Caki2 (cell line): ENCODE data around the gene LTA. TPM values are rescaled to one million over a fixed set of nuclear protein-coding genes. Genes with fewer than 3 reads are reported as not detected.

Experiments used
- DNase-seq: peaks from one replicate; pipeline ENCODE4 v3.0.0-alpha.2; 2015; ENCODE audit warnings: low read depth
- in situ Hi-C: cut with HindIII; loops from 2 replicates; pipeline ENCODE4 v1.10.0; 2016; ENCODE audit warnings: low sequenced_read_pairs, low pct_unique_long_range_greater_than_20kb, mixed read lengths
- total RNA-seq: library from RNA; depleted of rRNA; stranded (reverse); fragments of >200 nt; shearing (Covaris generic); gene quantifications from 2 replicates; pipeline ENCODE4 v1.2.3, GENCODE V29; 2014; ENCODE audit warnings: low replicate concordance

Gene LTA
- total RNA-seq, 1 experiment from 2014 or later, result not detected

DNA sequence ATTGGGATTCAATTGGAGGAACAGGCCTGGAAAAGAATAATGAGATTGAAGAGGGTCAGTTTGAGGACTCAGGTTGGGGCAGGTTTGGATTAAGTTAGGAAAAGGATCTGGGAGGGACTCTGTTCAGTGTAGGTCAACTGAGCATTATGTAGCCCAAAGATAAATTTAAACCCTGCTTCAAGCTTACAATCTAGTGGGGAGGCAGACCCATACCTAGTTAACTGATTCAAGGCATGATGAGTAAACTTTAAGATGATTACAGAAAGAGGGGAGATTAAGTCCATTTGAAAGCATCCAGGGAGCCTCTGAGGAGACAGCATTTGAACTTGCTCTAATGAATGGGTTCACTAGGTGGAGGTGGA, 11.4 kb upstream of the LTA start:
- in situ Hi-C loops, result no loop called here
- no peak for DNase-seq

DNA sequence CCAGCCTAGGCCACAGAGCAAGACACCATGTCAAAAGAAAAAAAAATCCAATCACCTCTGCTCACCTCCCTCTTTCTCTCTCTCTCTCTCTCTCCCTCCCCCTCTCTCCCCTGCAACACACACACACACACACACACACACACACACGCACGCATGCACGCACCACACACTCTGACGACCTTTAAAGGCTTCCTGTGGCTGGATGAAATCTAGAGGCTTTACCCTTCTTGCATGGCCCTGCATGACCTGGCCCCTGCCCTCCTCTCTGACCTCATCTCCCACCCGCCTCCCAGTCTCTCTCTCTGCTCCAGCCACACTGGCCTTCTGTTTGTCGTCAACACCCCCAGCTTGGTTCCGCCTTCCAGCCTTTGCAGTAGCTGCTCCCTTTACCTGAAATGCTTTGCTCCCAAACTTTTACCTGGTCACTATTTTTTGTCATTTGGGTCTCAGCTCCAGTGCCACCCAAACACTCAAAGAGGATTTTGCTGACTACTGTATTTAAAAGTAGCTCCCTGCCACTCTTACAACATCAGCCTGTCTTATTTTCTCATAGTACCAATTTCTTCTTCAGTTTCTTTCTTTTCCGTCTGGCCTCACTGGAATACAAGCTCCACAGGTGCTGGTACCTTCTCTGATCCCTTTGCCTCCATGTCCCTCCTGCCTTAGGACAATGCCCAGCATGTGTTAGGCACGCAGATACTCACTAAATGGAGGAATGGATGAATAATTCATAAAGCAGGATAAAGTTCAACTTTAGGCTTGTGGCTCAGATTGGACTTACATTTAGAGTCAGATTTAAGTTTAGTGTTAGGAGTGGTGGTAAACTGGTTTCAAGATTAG, 4.3 kb upstream of the LTA start:
- in situ Hi-C loops, result no loop called here
- DNase-seq, result no peak

DNA sequence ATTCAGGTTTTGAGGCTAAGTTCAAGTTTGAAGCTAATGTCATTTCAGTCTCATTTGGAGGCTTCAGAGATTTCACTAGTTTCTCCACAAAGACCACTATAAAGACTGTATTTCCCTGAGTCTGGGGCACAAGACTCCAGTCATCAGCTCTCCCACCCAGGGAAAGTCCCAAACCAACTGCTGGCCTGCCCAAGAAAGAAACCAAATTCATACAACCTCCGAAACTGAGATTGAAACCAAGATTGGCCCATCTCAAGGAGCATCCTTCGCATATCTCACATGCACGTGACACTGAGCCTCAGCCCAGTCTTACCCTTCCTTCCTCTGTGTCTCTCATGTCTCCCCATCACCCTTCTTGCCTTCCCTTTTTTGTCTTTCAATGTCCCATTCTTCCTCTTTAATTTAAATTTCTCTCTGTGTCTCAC, 3.5 kb upstream of the LTA start:
- in situ Hi-C loops, result no loop called here
- no peak for DNase-seq

DNA sequence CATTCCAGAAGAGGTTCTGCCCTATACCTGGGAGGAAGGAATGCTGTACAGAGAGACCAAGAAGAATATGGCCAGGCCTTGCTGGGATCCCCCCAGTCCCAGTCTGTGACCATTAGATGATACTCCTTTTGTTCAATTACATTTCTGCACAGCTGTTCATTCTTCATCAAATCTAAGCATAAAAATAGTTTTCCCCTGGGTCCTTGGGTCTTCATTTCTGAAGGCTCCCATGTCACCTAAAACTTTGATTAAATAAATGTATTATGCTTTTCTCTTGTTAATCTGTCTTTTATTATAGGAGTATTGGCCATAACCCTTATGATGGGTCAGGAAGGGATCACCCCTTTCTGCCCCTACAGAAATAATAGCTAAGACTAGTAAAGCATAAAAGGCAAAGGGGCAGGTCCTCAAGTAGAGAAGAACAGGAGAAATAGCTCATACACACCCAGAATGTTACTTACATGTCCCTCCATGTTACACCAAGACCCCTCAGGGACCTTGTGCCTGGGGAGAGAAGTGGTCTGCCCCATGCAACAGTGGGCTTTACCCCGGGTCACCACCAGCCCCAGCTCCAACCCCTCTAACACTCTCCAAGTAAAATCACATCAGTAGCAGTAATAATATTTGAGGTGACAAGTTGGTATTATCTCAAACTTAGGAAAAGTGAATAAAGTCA, 2.1 kb upstream of the LTA start:
- in situ Hi-C loops, result no loop called here
- DNase-seq, result no peak

DNA sequence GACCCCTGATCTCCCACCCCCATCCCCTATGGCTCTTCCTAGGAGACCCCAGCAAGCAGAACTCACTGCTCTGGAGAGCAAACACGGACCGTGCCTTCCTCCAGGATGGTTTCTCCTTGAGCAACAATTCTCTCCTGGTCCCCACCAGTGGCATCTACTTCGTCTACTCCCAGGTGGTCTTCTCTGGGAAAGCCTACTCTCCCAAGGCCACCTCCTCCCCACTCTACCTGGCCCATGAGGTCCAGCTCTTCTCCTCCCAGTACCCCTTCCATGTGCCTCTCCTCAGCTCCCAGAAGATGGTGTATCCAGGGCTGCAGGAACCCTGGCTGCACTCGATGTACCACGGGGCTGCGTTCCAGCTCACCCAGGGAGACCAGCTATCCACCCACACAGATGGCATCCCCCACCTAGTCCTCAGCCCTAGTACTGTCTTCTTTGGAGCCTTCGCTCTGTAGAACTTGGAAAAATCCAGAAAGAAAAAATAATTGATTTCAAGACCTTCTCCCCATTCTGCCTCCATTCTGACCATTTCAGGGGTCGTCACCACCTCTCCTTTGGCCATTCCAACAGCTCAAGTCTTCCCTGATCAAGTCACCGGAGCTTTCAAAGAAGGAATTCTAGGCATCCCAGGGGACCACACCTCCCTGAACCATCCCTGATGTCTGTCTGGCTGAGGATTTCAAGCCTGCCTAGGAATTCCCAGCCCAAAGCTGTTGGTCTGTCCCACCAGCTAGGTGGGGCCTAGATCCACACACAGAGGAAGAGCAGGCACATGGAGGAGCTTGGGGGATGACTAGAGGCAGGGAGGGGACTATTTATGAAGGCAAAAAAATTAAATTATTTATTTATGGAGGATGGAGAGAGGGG, 1.4 kb downstream of the LTA start:
- DNase-seq, result no peak
- in situ Hi-C loops, result no loop called here

DNA sequence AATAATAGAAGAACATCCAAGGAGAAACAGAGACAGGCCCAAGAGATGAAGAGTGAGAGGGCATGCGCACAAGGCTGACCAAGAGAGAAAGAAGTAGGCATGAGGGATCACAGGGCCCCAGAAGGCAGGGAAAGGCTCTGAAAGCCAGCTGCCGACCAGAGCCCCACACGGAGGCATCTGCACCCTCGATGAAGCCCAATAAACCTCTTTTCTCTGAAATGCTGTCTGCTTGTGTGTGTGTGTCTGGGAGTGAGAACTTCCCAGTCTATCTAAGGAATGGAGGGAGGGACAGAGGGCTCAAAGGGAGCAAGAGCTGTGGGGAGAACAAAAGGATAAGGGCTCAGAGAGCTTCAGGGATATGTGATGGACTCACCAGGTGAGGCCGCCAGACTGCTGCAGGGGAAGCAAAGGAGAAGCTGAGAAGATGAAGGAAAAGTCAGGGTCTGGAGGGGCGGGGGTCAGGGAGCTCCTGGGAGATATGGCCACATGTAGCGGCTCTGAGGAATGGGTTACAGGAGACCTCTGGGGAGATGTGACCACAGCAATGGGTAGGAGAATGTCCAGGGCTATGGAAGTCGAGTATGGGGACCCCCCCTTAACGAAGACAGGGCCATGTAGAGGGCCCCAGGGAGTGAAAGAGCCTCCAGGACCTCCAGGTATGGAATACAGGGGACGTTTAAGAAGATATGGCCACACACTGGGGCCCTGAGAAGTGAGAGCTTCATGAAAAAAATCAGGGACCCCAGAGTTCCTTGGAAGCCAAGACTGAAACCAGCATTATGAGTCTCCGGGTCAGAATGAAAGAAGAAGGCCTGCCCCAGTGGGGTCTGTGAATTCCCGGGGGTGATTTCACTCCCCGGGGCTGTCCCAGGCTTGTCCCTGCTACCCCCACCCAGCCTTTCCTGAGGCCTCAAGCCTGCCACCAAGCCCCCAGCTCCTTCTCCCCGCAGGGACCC, 2.3 kb downstream of the LTA start:
- no peak for DNase-seq
- in situ Hi-C loops, result no loop called here

DNA sequence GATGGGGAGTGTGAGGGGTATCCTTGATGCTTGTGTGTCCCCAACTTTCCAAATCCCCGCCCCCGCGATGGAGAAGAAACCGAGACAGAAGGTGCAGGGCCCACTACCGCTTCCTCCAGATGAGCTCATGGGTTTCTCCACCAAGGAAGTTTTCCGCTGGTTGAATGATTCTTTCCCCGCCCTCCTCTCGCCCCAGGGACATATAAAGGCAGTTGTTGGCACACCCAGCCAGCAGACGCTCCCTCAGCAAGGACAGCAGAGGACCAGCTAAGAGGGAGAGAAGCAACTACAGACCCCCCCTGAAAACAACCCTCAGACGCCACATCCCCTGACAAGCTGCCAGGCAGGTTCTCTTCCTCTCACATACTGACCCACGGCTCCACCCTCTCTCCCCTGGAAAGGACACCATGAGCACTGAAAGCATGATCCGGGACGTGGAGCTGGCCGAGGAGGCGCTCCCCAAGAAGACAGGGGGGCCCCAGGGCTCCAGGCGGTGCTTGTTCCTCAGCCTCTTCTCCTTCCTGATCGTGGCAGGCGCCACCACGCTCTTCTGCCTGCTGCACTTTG, 3.3 kb downstream of the LTA start, which contains the start of gene TNF:
TNF (plus strand) TSS at position 231 of the 567 bp plus-strand sequence; CDS start at position 408, 177 bp downstream.
- DNase-seq, result peak; percentile 71
- in situ Hi-C loops, result no loop called here

DNA sequence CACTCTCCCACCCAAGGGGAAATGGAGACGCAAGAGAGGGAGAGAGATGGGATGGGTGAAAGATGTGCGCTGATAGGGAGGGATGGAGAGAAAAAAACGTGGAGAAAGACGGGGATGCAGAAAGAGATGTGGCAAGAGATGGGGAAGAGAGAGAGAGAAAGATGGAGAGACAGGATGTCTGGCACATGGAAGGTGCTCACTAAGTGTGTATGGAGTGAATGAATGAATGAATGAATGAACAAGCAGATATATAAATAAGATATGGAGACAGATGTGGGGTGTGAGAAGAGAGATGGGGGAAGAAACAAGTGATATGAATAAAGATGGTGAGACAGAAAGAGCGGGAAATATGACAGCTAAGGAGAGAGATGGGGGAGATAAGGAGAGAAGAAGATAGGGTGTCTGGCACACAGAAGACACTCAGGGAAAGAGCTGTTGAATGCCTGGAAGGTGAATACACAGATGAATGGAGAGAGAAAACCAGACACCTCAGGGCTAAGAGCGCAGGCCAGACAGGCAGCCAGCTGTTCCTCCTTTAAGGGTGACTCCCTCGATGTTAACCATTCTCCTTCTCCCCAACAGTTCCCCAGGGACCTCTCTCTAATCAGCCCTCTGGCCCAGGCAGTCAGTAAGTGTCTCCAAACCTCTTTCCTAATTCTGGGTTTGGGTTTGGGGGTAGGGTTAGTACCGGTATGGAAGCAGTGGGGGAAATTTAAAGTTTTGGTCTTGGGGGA, 4.0 kb downstream of the LTA start:
- DNase-seq, result no peak
- in situ Hi-C loops, result no loop called here

DNA sequence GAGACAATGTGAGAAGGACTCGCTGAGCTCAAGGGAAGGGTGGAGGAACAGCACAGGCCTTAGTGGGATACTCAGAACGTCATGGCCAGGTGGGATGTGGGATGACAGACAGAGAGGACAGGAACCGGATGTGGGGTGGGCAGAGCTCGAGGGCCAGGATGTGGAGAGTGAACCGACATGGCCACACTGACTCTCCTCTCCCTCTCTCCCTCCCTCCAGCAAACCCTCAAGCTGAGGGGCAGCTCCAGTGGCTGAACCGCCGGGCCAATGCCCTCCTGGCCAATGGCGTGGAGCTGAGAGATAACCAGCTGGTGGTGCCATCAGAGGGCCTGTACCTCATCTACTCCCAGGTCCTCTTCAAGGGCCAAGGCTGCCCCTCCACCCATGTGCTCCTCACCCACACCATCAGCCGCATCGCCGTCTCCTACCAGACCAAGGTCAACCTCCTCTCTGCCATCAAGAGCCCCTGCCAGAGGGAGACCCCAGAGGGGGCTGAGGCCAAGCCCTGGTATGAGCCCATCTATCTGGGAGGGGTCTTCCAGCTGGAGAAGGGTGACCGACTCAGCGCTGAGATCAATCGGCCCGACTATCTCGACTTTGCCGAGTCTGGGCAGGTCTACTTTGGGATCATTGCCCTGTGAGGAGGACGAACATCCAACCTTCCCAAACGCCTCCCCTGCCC, 4.9 kb downstream of the LTA start:
- in situ Hi-C loops, result no loop called here

DNA sequence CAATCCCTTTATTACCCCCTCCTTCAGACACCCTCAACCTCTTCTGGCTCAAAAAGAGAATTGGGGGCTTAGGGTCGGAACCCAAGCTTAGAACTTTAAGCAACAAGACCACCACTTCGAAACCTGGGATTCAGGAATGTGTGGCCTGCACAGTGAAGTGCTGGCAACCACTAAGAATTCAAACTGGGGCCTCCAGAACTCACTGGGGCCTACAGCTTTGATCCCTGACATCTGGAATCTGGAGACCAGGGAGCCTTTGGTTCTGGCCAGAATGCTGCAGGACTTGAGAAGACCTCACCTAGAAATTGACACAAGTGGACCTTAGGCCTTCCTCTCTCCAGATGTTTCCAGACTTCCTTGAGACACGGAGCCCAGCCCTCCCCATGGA, 5.5 kb downstream of the LTA start:
- no peak for DNase-seq
- in situ Hi-C loops, result no loop called here

More for the DNA sequence above, 4.9 kb downstream of the LTA start:
- no peak for DNase-seq

DNA sequence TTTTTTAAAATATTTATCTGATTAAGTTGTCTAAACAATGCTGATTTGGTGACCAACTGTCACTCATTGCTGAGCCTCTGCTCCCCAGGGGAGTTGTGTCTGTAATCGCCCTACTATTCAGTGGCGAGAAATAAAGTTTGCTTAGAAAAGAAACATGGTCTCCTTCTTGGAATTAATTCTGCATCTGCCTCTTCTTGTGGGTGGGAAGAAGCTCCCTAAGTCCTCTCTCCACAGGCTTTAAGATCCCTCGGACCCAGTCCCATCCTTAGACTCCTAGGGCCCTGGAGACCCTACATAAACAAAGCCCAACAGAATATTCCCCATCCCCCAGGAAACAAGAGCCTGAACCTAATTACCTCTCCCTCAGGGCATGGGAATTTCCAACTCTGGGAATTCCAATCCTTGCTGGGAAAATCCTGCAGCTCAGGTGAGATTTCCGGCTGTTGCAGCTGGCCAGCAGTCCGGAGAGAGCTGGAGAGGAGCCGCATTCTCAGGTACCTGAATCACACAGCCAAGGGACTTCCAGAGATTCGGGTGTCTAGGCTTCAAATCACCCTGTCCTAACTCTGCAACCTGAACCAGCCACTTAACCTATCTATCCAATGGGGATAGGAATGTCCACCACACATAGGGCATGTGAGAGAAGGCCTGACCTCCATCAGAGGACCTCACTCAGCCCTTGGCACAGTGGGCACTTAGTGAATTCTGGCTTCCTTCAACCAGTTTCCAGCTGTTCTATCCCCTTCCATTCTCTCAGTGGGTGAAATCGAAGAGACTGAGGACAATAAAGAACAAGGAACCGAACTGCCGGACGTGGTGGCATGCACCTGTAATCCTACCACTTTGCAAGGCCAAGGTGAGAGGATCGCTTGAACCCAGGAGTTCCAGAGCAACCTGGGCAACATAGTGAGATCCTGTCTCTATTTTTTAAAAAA, 6.4 kb downstream of the LTA start:
- DNase-seq, result peak; percentile 79
- in situ Hi-C loops, result no loop called here

DNA sequence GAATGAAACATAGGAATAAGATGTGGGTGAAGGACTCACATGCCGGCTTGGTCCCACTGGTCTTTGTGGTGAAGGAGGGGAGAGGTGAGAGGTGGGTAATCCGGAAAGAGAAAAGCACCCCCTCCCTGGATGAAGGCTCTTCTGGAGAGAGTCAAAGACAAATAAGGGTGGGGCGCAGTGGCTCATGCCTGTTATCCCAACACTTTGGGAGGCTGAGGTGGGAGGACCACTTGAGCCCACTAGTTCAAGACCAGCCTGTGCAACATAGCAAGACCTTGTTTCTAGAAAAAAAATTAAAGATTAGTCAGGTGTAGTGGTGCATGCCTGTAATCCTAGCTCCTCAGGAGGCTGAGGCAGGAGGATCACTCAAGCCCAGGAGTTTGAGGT, 7.0 kb downstream of the LTA start:
- in situ Hi-C loops, result no loop called here
- DNase-seq, result no peak

DNA sequence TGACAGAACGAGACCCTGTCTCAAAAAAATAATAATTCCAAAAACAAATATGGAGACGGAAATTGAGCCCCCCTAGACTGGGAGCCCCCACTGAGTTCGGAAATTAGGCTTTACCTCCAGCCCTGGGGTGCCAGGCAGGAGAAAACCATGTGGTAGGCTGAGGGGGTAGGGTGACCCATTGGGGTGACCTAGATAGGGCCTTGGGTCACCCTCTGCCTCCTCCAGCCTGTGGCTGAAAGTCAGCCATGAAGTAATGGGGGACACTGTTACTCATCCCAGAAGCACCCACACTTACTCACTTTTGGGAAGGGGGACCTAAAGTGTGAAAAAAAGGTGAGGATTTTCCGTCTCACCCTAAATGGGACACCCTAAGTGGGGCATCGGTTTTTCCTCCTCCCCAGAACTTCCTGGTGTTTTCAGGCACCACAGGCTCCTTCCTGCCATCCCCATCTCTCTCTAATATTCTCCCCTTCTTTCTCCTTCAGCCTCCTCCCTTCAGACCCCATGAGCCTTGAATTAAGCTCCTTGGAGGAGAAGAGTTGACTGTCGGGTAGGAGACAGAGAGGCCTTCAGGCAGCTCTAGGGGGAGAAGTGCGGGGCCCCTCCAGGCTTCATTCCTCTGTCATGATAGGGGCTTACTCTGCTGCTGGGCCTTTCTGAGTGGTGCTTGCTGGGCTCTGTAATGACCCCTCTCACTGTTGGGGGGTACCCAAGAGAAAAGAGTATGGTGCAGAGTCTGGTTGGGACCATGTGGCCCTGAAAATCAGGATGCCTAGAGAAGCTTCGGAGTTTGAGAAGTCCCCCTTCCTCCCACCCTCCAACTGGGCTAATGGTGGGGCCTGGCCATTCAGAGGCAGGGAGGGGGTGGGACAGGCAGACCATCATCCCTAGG, 7.7 kb downstream of the LTA start:
- in situ Hi-C loops, result no loop called here
- DNase-seq, result no peak

DNA sequence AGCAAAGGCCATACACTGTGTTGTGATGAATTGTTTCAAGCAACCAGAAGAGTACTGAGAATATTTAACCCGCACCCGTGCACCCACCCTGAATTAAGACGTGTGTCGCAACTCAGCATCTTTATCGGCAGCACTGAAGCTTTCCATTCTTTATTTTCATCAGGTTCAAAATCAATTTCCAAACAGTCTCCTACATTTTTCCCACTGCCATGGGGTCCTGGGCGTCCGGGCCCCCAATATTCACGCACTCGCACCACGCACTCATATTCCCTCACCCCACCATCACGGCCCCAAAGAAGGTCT, 8.3 kb downstream of the LTA start:
- in situ Hi-C loops, result no loop called here
- DNase-seq, result no peak
